A549 (cell line): ENCODE data around the gene SCN9A. TPM values are rescaled to one million over a fixed set of nuclear protein-coding genes. Genes with fewer than 3 reads are reported as not detected.

Experiments used
- ATAC-seq, 2 experiments: fragments of 200-7000 bp in 1 of 2; fragments of >200 bp in 1 of 2; cut with Nextera tagmentation in 1 of 2; cut with Tn5 transposase in 1 of 2; 3 replicates each; pipeline versions ENCODE4 v1.8.0 to v1.9.1; 2018 to 2020; ENCODE audit warnings: mild to moderate bottlenecking in 1 of 2, moderate library complexity in 1 of 2
- CTCF ChIA-PET: fragments of 300-600 bp; sonication (Branson Sonifier 250); formaldehyde crosslinking; extraction: SDS; loops from one replicate; lab custom pipeline; 2021; ENCODE audit warnings: antibody characterized with exemption, inconsistent platforms; lab: Yijun Ruan, JAX
- POLR2A ChIA-PET: fragments of 350-600 bp; formaldehyde crosslinking; extraction: SDS; loops from one replicate; lab custom pipeline; 2021; ENCODE audit warnings: antibody characterized with exemption, inconsistent platforms; lab: Yijun Ruan, JAX
- DNase-seq, 2 experiments: peaks; one replicate each; pipeline versions ENCODE4 v3.0.0 to v3.0.0-alpha.2; 2011 to 2016; ENCODE audit warnings: low read depth in 1 of 2, low spot score in 1 of 2
- FAIRE-seq: peaks from 2 replicates; lab custom pipeline; 2011; peaks lifted over from hg19 to GRCh38; lab: Jason Lieb, UNC
- H3K27ac ChIP-seq, 2 experiments: fragments of >200 bp; sonication (Bioruptor Twin); formaldehyde crosslinking; 3 replicates each; pipeline ENCODE4 v1.5.1; 2016 to 2017
- H3K4me1 ChIP-seq: fragments of >200 bp; sonication (Bioruptor Twin); formaldehyde crosslinking; 3 replicates; pipeline ENCODE4 v1.6.1; 2016
- H3K4me2 ChIP-seq: fragments of >200 bp; sonication (Bioruptor Twin); formaldehyde crosslinking; 3 replicates; pipeline ENCODE4 v1.6.1; 2016
- H3K4me3 ChIP-seq: fragments of >200 bp; sonication (Bioruptor Twin); formaldehyde crosslinking; 3 replicates; pipeline ENCODE4 v1.5.1; 2016
- H3K9me3 ChIP-seq: fragments of >200 bp; sonication (Bioruptor Twin); formaldehyde crosslinking; 3 replicates; pipeline ENCODE4 v1.6.1; 2016
- BHLHE40 ChIP-seq: IDR thresholded peaks from 2 replicates; pipeline ENCODE4 v1.6.1; 2012; ENCODE audit warnings: low read depth, low read length, inconsistent platforms
- CBX2 ChIP-seq: fragments of 200-600 bp; sonication (generic); IDR thresholded peaks from 2 replicates; pipeline ENCODE4 v1.6.1; 2016; ENCODE audit warnings: low read depth, mild to moderate bottlenecking, borderline replicate concordance
- CEBPB ChIP-seq, 2 experiments: fragments of >200 bp in 1 of 2; sonication (Bioruptor Twin) in 1 of 2; formaldehyde crosslinking in 1 of 2; IDR thresholded peaks; 2 replicates each; pipeline ENCODE4 v1.6.1; 2012 to 2016
- CHD4 ChIP-seq: fragments of 200-600 bp; sonication (generic); IDR thresholded peaks from 2 replicates; pipeline ENCODE4 v1.6.1; 2016; ENCODE audit warnings: antibody characterized with exemption, mild to moderate bottlenecking, borderline replicate concordance
- ELK1 ChIP-seq: fragments of 150-350 bp; IDR thresholded peaks from 2 replicates; pipeline ENCODE4 v1.6.1; 2014; ENCODE audit warnings: low read depth, mild to moderate bottlenecking, low read length
- ESRRA ChIP-seq: fragments of 150-350 bp; IDR thresholded peaks from 2 replicates; pipeline ENCODE4 v1.6.1; 2014; ENCODE audit warnings: mild to moderate bottlenecking, low read length, borderline replicate concordance
- GATA3 ChIP-seq: IDR thresholded peaks from 2 replicates; pipeline ENCODE4 v1.6.1; 2012; ENCODE audit warnings: borderline replicate concordance
- HOXB13 ChIP-seq: fragments of 250-450 bp; sonication (Bioruptor Pico); IDR thresholded peaks from 2 replicates; pipeline ENCODE4 v1.5.0; 2020; ENCODE audit warnings: low read depth, mild to moderate bottlenecking, moderate library complexity
- MYC ChIP-seq: IDR thresholded peaks from 2 replicates; pipeline ENCODE4 v1.6.1; 2012; ENCODE audit warnings: mild to moderate bottlenecking, inconsistent platforms, low read length, improper control_type of control experiment, borderline replicate concordance
- NFE2L2 ChIP-seq: fragments of 150-350 bp; conservative IDR thresholded peaks from 2 replicates; pipeline ENCODE4 v1.6.1; 2014; ENCODE audit warnings: low read length
- NPAS2 ChIP-seq: fragments of 250-450 bp; sonication (Bioruptor Pico); IDR thresholded peaks from 2 replicates; pipeline ENCODE4 v1.8.0; 2022; ENCODE audit warnings: mild to moderate bottlenecking, moderate library complexity, borderline replicate concordance
- PBX3 ChIP-seq: IDR thresholded peaks from 2 replicates; pipeline ENCODE4 v1.6.1; 2012
- PHF8 ChIP-seq: fragments of 200-600 bp; sonication (generic); IDR thresholded peaks from 2 replicates; pipeline ENCODE4 v1.6.1; 2016; ENCODE audit warnings: low read depth, mild to moderate bottlenecking, antibody characterized with exemption, moderate library complexity, borderline replicate concordance
- POLR2A ChIP-seq: IDR thresholded peaks from 2 replicates; pipeline ENCODE4 v1.6.1; 2012; ENCODE audit warnings: mild to moderate bottlenecking, low read length
- RAD21 ChIP-seq, 2 experiments: fragments of >200 bp in 1 of 2; sonication (Bioruptor Twin) in 1 of 2; formaldehyde crosslinking in 1 of 2; IDR thresholded peaks in 1 of 2; conservative IDR thresholded peaks in 1 of 2; 2 replicates in 1 of 2; 3 replicates in 1 of 2; pipeline ENCODE4 v1.6.1; 2012 to 2018; ENCODE audit warnings: inconsistent platforms in 1 of 2
- RCOR1 ChIP-seq: fragments of 150-350 bp; IDR thresholded peaks from 2 replicates; pipeline ENCODE4 v1.6.1; 2014; ENCODE audit warnings: antibody characterized with exemption, low read length, low read depth
- RFX5 ChIP-seq: fragments of 450-650 bp; IDR thresholded peaks from 2 replicates; pipeline ENCODE4 v1.7.1; 2014; ENCODE audit warnings: antibody characterized with exemption, mild to moderate bottlenecking, moderate library complexity
- SMC3 ChIP-seq: fragments of >200 bp; sonication (Bioruptor Twin); formaldehyde crosslinking; IDR thresholded peaks from 3 replicates; pipeline ENCODE4 v1.6.1; 2018; ENCODE audit warnings: inconsistent platforms
- ZC3H11A ChIP-seq: fragments of 450-650 bp; IDR thresholded peaks from 2 replicates; pipeline ENCODE4 v1.6.1; 2014; ENCODE audit warnings: antibody characterized with exemption, mild to moderate bottlenecking
- ZFP36 ChIP-seq: fragments of 450-650 bp; IDR thresholded peaks from 2 replicates; pipeline ENCODE4 v1.6.1; 2014; ENCODE audit warnings: borderline replicate concordance; ENCODE audit not compliant: partially characterized antibody
- ZNF302 ChIP-seq: fragments of 250-450 bp; sonication (Bioruptor Pico); IDR thresholded peaks from 2 replicates; pipeline ENCODE4 v1.9.0; 2021; ENCODE audit warnings: inconsistent platforms, mild to moderate bottlenecking, moderate library complexity
- ZSCAN20 ChIP-seq: fragments of 250-450 bp; sonication (Bioruptor Pico); IDR thresholded peaks from 2 replicates; pipeline ENCODE4 v1.8.0; 2022; ENCODE audit warnings: mild to moderate bottlenecking, moderate library complexity
- WGBS: methylation state at CpG from one replicate; pipeline ENCODE4 v1.1.6; 2017; ENCODE audit errors: missing lambda C conversion rate; 5-methylcytosine and 5-hydroxymethylcytosine counted together
- polyA plus RNA-seq, 4 experiments: library from polyadenylated mRNA; depleted of rRNA in 3 of 4; stranded (reverse); fragments of >200 nt; fragmentation: RNase III in 1 of 4; extraction: RNeasy Plus Mini Kit Qiagen cat#74134 plus additional on column Dnase treatment in 1 of 4; gene quantifications; 2 replicates in 3 of 4; 3 replicates in 1 of 4; pipeline ENCODE4 v1.2.3, GENCODE V29; 2011 to 2017
- TF ChIP-seq, protein P1 (sequence below): IDR thresholded peaks from 2 replicates; pipeline ENCODE4 v1.6.1; 2012
- TF ChIP-seq, protein P2 (sequence below): fragments of >200 bp; sonication (Bioruptor Twin); formaldehyde crosslinking; IDR thresholded peaks from 3 replicates; pipeline ENCODE4 v1.5.1; 2016
- TF ChIP-seq, protein P3 (sequence below): fragments of >200 bp; sonication (Bioruptor Twin); formaldehyde crosslinking; IDR thresholded peaks from 3 replicates; pipeline ENCODE4 v1.6.1; 2016
- TF ChIP-seq, protein P4 (sequence below): IDR thresholded peaks from 2 replicates; pipeline ENCODE4 v1.6.1; 2012; ENCODE audit warnings: low read depth, borderline replicate concordance

The SCN9A gene
- polyA plus RNA-seq, 2 of the 4 experiments (the other 2 are of a cell fraction), result 7.7 to 23.6 TPM

GRCh38 chr2:166329465-166329864, 46.3 kb downstream of the SCN9A start:
- no peak for FAIRE-seq
- DNase-seq, result no peak
- CTCF ChIA-PET, result no interaction called here
- H3K4me1 ChIP-seq, result 0 out of 3 replicates have a peak, but pooled peaks cover 11% of the 10 kb centered on the region
- H3K9me3 ChIP-seq, result no peaks in the 10 kb centered on the region
- POLR2A ChIA-PET, result no interaction called here
- no peak overlapping the region for H3K27ac ChIP-seq
- ATAC-seq, result no peak
- H3K4me2 ChIP-seq, result no peak overlapping the region
- no peak overlapping the region for H3K4me3 ChIP-seq
- TF ChIP-seq CEBPB (IDR thresholded peaks at IDR 0.05), result no peak
- no peak for TF ChIP-seq BHLHE40
- no peak for TF ChIP-seq HOXB13 (CRISPR knock-in tag)
- no peak for TF ChIP-seq NFE2L2
- no peak for TF ChIP-seq POLR2A
- no peak for TF ChIP-seq ESRRA
- TF ChIP-seq ZSCAN20 (CRISPR knock-in tag), result no peak
- no peak for TF ChIP-seq PHF8
- TF ChIP-seq, protein P1, sequence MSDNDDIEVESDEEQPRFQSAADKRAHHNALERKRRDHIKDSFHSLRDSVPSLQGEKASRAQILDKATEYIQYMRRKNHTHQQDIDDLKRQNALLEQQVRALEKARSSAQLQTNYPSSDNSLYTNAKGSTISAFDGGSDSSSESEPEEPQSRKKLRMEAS, result no peak
- TF ChIP-seq CHD4, result no peak
- no peak for TF ChIP-seq ELK1
- TF ChIP-seq RFX5, result no peak
- no peak for TF ChIP-seq GATA3
- no peak for TF ChIP-seq CBX2
- TF ChIP-seq PBX3, result no peak
- TF ChIP-seq, protein P2, sequence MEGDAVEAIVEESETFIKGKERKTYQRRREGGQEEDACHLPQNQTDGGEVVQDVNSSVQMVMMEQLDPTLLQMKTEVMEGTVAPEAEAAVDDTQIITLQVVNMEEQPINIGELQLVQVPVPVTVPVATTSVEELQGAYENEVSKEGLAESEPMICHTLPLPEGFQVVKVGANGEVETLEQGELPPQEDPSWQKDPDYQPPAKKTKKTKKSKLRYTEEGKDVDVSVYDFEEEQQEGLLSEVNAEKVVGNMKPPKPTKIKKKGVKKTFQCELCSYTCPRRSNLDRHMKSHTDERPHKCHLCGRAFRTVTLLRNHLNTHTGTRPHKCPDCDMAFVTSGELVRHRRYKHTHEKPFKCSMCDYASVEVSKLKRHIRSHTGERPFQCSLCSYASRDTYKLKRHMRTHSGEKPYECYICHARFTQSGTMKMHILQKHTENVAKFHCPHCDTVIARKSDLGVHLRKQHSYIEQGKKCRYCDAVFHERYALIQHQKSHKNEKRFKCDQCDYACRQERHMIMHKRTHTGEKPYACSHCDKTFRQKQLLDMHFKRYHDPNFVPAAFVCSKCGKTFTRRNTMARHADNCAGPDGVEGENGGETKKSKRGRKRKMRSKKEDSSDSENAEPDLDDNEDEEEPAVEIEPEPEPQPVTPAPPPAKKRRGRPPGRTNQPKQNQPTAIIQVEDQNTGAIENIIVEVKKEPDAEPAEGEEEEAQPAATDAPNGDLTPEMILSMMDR, result no peak
- no peak for TF ChIP-seq MYC
- TF ChIP-seq RAD21 (conservative IDR thresholded peaks at IDR 0.05 in 1 of 2, IDR thresholded peaks at IDR 0.05 in 1 of 2), result no peak
- TF ChIP-seq, all 56 proteins: peak for 0

DNA sequence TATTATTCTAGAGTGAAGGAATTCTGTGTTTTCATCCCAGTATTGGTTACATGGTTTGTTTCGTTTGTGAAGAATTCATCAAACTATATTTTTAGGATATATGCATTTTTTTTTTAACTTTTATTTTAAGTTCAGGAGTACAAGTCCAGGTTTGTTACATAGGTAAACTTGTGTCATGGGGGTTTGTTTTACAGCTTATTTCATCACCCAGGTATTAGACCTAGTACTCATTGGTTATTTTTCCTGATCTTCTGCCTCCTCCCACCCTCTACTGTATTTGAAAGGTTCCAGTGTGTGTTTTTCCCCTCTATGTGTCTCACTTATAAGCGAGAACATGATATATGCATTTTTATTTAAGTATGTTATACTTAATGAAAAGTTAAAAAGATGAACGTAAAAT, 47.6 kb downstream of the SCN9A start:
- Histone ChIP-seq H3K4me3 (no peak overlapping the region), H3K4me2 (no peak overlapping the region), H3K9me3 (no peaks in the 10 kb centered on the region), H3K4me1 (0 out of 3 replicates have a peak, but pooled peaks cover 5% of the 10 kb centered on the region), H3K27ac (no peak overlapping the region)
- TF ChIP-seq HOXB13 (CRISPR knock-in tag) (no peak), SMC3 (no peak), MYC (no peak)
- POLR2A ChIA-PET, result no interaction called here
- 46% methylated on average over 3 of the region's 3 CpGs for WGBS
- FAIRE-seq (no peak), DNase-seq (no peak), ATAC-seq (no peak)
- CTCF ChIA-PET, result no interaction called here

DNA sequence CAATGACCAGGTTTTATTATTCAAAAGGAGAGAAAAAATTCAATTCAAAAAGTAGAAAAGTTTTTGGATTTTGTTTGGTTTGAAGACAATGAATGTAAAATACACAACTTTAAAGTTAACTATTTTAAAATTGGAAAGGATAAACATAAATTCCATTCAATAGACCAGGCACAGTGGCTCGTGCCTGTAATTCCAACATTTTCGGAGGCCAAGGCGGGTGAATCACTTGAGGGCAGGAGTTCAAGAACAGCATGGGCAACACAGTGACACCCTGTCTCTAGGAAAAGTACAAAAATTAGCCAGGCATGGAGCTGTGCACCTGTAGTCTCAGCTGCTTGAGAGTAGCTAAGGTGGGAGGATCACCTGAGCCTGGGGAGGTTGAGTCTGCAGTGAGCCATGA, 54.7 kb downstream of the SCN9A start:
- no peak for FAIRE-seq
- Histone ChIP-seq H3K9me3 (no peaks in the 10 kb centered on the region), H3K4me3 (no peak overlapping the region), H3K4me2 (no peak overlapping the region), H3K4me1 (no peaks in the 10 kb centered on the region), H3K27ac (no peak overlapping the region)
- ATAC-seq, result no peak
- ChIA-PET POLR2A (no interaction called here), CTCF (no interaction called here)
- 78% methylated on average over 3 of the region's 3 CpGs for WGBS
- TF ChIP-seq, protein P3, sequence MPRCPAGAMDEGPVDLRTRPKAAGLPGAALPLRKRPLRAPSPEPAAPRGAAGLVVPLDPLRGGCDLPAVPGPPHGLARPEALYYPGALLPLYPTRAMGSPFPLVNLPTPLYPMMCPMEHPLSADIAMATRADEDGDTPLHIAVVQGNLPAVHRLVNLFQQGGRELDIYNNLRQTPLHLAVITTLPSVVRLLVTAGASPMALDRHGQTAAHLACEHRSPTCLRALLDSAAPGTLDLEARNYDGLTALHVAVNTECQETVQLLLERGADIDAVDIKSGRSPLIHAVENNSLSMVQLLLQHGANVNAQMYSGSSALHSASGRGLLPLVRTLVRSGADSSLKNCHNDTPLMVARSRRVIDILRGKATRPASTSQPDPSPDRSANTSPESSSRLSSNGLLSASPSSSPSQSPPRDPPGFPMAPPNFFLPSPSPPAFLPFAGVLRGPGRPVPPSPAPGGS, result no peak
- no peak for TF ChIP-seq ZFP36
- TF ChIP-seq ZSCAN20 (CRISPR knock-in tag), result no peak
- no peak for TF ChIP-seq PHF8
- TF ChIP-seq NPAS2 (CRISPR knock-in tag), result no peak
- no peak for TF ChIP-seq MYC
- TF ChIP-seq, protein P4, sequence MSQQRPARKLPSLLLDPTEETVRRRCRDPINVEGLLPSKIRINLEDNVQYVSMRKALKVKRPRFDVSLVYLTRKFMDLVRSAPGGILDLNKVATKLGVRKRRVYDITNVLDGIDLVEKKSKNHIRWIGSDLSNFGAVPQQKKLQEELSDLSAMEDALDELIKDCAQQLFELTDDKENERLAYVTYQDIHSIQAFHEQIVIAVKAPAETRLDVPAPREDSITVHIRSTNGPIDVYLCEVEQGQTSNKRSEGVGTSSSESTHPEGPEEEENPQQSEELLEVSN, result no peak
- TF ChIP-seq ZNF302, result no peak
- no peak for TF ChIP-seq ZC3H11A
- TF ChIP-seq RCOR1, result no peak
- no peak for DNase-seq
